ENCODE measurements around the gene KDM5B.

The KDM5B gene

GRCh38 chr1:202684716-202685115 lies 123.5 kb downstream of the KDM5B start:
- no peak for DNase-seq

- DNase-seq: no peak
Measured at GRCh38 chr1:202683029-202683428, 125.2 kb downstream of the KDM5B start.

- DNase-seq: no peak
Measured at GRCh38 chr1:202682477-202682876, 125.7 kb downstream of the KDM5B start.

GRCh38 chr1:202681736-202682420 lies 126.3 kb downstream of the KDM5B start:
- no peak for DNase-seq

- no peak for DNase-seq
Measured at GRCh38 chr1:202680586-202681352, 127.5 kb downstream of the KDM5B start.

- no peak for DNase-seq
Measured at GRCh38 chr1:202679406-202680177, 128.6 kb downstream of the KDM5B start.

GRCh38 chr1:202677433-202677832 lies 130.8 kb downstream of the KDM5B start:
- DNase-seq: no peak
